ENCODE measurements around the gene SFSWAP.
"Not testable (repeated sequence)": the region's sequence is repeated elsewhere in the genome, so short reads cannot be mapped to it uniquely, and the experiment has no call there.

Gene SFSWAP

GRCh38 chr12:131679816-131680215 is 31.1 kb upstream of the SFSWAP start:
- not testable (repeated sequence) for DNase-seq

- not testable (repeated sequence) for DNase-seq
Observed at GRCh38 chr12:131680392-131681256, 30.3 kb upstream of the SFSWAP start.

GRCh38 chr12:131681257-131681620 is 29.7 kb upstream of the SFSWAP start:
- no peak for DNase-seq

- DNase-seq: peak in 5 of 6 experiments; percentile 34 to 93 (median 88)
Observed at GRCh38 chr12:131681746-131682509, 29.0 kb upstream of the SFSWAP start.

GRCh38 chr12:131682510-131682895 is 28.4 kb upstream of the SFSWAP start:
- DNase-seq: peak in 3 of 6 experiments; percentile 31 to 48 (median 44)

- no peak for DNase-seq
Observed at GRCh38 chr12:131683266-131684014, 27.4 kb upstream of the SFSWAP start.

GRCh38 chr12:131684015-131684725 is 26.7 kb upstream of the SFSWAP start:
- no peak for DNase-seq

- no peak for DNase-seq
Observed at GRCh38 chr12:131687346-131688125, 23.4 kb upstream of the SFSWAP start.

- no peak for DNase-seq
Observed at GRCh38 chr12:131688131-131688844, 22.6 kb upstream of the SFSWAP start.

- DNase-seq: no peak
Observed at GRCh38 chr12:131688845-131689154, 22.1 kb upstream of the SFSWAP start.

- DNase-seq: no peak
Observed at GRCh38 chr12:131690320-131690719, 20.6 kb upstream of the SFSWAP start.

- no peak for DNase-seq
Observed at GRCh38 chr12:131692431-131692830, 18.5 kb upstream of the SFSWAP start.

GRCh38 chr12:131693149-131693548 is 17.7 kb upstream of the SFSWAP start:
- DNase-seq: no peak

- DNase-seq: no peak
Observed at GRCh38 chr12:131694116-131694838, 16.6 kb upstream of the SFSWAP start.

- no peak for DNase-seq
Observed at GRCh38 chr12:131695968-131696367, 14.9 kb upstream of the SFSWAP start.

GRCh38 chr12:131698286-131698685 is 12.6 kb upstream of the SFSWAP start:
- no peak for DNase-seq

- DNase-seq: no peak
Observed at GRCh38 chr12:131699434-131699833, 11.5 kb upstream of the SFSWAP start.

GRCh38 chr12:131700271-131700670 is 10.6 kb upstream of the SFSWAP start:
- no peak for DNase-seq

- no peak for DNase-seq
Observed at GRCh38 chr12:131701705-131702572, 9.0 kb upstream of the SFSWAP start.

- DNase-seq: no peak
Observed at GRCh38 chr12:131702573-131702877, 8.4 kb upstream of the SFSWAP start.

Data from stimulated activated naive CD4-positive, alpha-beta T cell (primary cell).